ENCODE measurements around the gene XIRP1.

Gene XIRP1

DNA sequence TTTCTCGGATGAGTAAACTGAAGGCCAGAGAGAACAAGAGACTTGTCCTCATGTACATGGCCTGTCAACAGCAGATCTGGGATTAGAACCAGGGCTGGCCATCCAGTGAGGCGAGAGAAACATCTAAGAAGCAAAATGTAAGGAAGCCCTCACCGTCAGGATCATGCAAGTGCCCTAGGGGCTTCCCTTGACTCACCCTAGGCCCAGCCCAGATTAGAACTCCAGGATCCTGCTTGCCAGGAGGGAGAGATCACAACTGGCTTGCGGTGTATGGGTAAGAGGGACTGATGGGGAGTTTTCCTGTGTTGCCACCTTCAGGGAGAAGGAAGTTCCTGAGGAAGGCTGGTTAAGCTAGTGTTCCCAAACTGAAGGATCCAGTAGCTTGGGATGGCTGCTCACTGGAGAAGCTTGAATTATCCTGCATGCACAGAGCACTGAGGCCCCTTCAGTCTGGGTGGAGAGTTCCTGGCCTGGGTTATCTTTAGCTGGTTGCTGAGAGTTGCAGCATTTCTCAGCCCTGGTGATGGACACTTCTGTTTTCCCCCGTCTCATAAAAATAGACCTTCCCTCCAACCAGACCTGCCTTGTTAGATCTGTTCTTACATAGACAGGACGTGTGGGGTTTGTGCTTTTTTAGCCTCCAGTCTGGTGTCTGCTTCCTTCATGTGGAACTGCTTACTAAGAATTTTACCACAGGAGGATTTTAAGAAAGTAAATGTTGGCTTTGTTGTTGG, 28.2 kb upstream of the XIRP1 start:
- TF ChIP-seq, protein P1, sequence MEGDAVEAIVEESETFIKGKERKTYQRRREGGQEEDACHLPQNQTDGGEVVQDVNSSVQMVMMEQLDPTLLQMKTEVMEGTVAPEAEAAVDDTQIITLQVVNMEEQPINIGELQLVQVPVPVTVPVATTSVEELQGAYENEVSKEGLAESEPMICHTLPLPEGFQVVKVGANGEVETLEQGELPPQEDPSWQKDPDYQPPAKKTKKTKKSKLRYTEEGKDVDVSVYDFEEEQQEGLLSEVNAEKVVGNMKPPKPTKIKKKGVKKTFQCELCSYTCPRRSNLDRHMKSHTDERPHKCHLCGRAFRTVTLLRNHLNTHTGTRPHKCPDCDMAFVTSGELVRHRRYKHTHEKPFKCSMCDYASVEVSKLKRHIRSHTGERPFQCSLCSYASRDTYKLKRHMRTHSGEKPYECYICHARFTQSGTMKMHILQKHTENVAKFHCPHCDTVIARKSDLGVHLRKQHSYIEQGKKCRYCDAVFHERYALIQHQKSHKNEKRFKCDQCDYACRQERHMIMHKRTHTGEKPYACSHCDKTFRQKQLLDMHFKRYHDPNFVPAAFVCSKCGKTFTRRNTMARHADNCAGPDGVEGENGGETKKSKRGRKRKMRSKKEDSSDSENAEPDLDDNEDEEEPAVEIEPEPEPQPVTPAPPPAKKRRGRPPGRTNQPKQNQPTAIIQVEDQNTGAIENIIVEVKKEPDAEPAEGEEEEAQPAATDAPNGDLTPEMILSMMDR (IDR thresholded peaks at IDR 0.05; ENCODE audit: borderline replicate concordance, control extremely low read depth, extremely low read depth, insufficient read depth, missing control alignments) = no peak
- in situ Hi-C loops (cut with MboI; ENCODE audit: low sequenced_read_pairs, unreplicated experiment) = no loop called here
- DNase-seq (ENCODE audit: low spot score) = no peak

DNA sequence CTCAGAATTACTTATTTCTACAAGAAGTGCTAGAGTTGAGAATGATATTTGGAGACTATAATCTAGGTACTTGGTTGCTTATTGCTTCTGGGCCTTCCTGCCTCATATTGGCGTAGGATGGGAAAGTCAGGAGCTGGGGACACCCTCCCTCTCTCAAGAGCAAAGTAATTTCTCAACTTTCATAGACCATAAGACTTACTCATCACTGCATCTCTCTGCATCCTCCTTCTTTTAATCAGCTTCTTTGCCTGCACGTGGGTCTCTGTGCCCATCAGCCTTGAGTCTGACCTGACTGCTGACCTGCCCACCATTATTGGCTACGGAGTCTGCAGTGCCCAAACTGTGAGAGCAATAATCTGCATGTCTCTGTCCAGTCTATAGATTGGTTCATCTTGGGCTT, 27.3 kb upstream of the XIRP1 start:
- in situ Hi-C loops (cut with MboI; ENCODE audit: low sequenced_read_pairs, unreplicated experiment) = no loop called here
- TF ChIP-seq, protein P1 (IDR thresholded peaks at IDR 0.05; ENCODE audit: borderline replicate concordance, control extremely low read depth, extremely low read depth, insufficient read depth, missing control alignments) = no peak
- DNase-seq (ENCODE audit: low spot score) = no peak

DNA sequence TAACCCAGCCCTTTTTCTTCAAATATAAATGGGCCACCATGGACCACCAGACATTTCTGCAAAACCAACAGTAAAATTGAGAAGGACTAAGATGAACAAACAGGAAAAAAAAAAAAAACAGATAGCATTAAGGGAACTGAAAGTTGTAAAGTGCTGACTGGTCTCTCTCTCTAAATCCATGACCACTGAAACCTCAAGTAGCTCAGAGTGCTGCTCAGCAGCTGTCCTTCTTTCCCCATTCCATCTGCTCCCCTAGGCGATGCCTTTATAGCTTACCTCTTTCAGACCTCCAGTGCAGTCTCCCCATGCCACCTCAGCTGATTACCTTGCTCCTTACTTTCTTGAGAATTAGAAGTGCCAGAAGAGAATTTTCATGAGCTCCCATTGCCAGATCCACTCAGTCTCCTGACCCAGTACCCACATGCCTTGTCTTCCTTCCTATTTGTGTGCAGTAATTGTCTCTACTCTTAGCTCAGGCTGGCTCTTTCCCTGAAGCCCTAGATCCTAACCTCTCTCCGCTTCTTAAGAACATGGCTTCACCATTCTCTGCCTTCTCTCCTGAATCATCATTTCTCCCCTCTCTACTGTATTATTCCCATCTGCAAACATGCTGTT, 23.9 kb upstream of the XIRP1 start:
- TF ChIP-seq, protein P1 (IDR thresholded peaks at IDR 0.05; ENCODE audit: borderline replicate concordance, control extremely low read depth, extremely low read depth, insufficient read depth, missing control alignments) = no peak
- in situ Hi-C loops (cut with MboI; ENCODE audit: low sequenced_read_pairs, unreplicated experiment) = no loop called here

DNA sequence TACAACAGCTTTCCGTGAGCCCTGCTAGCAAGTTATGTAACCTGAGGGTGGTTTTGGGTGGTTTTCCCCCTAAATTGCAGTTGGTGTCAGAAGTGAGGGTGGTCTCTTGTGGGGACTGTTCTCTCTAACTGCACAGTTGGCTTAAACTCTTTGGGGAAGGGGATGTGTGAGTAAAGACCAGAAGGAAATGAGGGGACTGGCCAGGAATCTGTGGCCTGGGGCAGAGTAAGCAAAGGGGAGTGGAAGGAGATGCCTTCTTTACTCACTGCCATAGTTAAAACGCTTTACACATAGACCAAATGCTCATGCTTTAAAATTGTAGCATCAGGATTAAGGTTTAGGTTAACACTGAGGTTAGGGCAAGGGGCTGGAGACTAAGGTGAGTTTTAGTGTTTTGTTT, 21.2 kb upstream of the XIRP1 start:
- DNase-seq (ENCODE audit: low spot score) = no peak
- TF ChIP-seq, protein P1 (IDR thresholded peaks at IDR 0.05; ENCODE audit: borderline replicate concordance, control extremely low read depth, extremely low read depth, insufficient read depth, missing control alignments) = no peak
- in situ Hi-C loops (cut with MboI; ENCODE audit: low sequenced_read_pairs, unreplicated experiment) = no loop called here

More for the DNA sequence above, 23.9 kb upstream of the XIRP1 start:
- DNase-seq (ENCODE audit: low spot score) = peak; percentile 71

DNA sequence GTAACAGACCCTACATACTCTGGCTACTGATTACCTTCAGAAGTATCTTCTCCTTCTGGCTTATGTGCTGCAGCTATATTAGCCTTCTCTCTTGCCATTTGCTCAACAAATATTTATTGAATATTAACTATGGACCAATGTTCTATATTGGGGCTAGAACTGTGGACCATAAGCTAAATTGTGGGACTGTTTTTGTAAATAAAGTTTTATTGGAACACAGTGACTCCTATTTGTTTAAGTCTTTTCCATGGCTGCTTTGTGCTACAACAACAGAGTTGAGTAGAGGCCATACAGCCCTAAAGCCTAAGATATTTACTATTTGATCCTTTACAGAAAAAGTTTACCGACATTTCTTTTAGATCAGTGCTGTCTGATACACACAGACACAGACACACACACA, 20.3 kb upstream of the XIRP1 start:
- TF ChIP-seq, protein P1 (IDR thresholded peaks at IDR 0.05; ENCODE audit: borderline replicate concordance, control extremely low read depth, extremely low read depth, insufficient read depth, missing control alignments) = no peak
- in situ Hi-C loops (cut with MboI; ENCODE audit: low sequenced_read_pairs, unreplicated experiment) = no loop called here
- no peak for DNase-seq (ENCODE audit: low spot score)

DNA sequence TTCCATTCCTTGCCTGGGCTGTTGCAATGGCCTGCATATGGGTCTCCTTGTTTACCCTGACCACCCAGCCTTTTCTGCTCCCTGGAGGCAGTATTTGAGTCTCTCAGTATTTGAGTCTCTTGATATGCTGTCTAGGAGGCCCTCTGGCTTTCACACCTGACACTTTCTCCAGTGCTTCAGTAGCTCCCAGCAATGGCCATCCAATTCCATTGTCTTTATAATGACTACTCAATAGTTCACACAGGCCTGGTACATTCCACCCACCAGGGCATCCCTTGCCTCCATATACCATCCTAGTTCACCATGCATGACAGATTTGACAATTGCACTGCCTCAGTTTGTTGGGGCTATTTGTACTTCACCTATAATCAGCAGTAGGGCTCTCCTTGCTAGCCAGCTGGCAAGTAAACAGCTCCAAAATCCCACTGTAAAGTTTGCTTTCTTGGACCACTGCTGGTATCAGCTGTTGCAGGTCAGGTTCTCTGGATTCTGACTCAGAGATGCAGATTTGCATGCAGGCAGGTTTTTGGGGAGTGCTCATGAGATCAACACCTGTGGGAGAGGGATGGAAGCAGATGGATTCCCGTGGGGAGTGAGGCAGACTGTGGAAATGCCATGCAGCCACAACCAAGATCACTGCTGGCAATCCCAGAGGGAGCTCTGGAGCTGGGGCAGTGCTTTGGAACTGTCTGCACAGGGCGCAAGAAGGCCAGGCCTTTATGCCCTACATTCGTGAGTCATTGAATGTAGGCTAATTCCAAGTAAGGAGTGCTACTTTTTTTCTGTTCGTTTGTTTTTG, 19.1 kb upstream of the XIRP1 start:
- DNase-seq (ENCODE audit: low spot score) = no peak
- in situ Hi-C loops (cut with MboI; ENCODE audit: low sequenced_read_pairs, unreplicated experiment) = no loop called here
- TF ChIP-seq, protein P1 (IDR thresholded peaks at IDR 0.05; ENCODE audit: borderline replicate concordance, control extremely low read depth, extremely low read depth, insufficient read depth, missing control alignments) = no peak
